K562 treated with DMSO at 1 percent for 12 hours (cell line): Measurements from ENCODE around the gene OXLD1. TPM values are rescaled to one million over a fixed set of nuclear protein-coding genes. Genes with fewer than 3 reads are reported as not detected.

Experiments
- total RNA-seq: library from RNA; unstranded; fragments of 300-600 nt; gene quantifications from 2 replicates; pipeline ENCODE4 v1.2.3, GENCODE V29; 2022; ENCODE audit not compliant: insufficient read depth

The OXLD1 gene
- total RNA-seq: 72.5 and 109 TPM in 2 replicates

GRCh38 chr17:81666342-81667191, at the start of gene OXLD1, which contains the start of gene CCDC137:
Gene OXLD1 (minus strand): TSS chr17:81666605. CDS start chr17:81666577, 28 bp downstream.
Gene CCDC137 (plus strand): TSS chr17:81666737. CDS start chr17:81666767, 30 bp downstream.

GRCh38 chr17:81711814-81712467, 45.5 kb upstream of the OXLD1 start, which contains the start of gene SLC25A10:
Gene SLC25A10 (plus strand): TSS chr17:81712284. CDS start chr17:81712427, 143 bp downstream.

GRCh38 chr17:81702934-81703746, 36.7 kb upstream of the OXLD1 start, which contains the start of gene MRPL12:
Gene MRPL12 (plus strand): TSS chr17:81703367. CDS start chr17:81703502, 135 bp downstream.

GRCh38 chr17:81683584-81684441, 17.4 kb upstream of the OXLD1 start, which contains the start of the genes ARL16 and HGS:
Gene ARL16 (minus strand): TSS chr17:81683797. CDS start chr17:81683753, 44 bp downstream.
Gene HGS (plus strand): TSS chr17:81684011. CDS start chr17:81684067, 56 bp downstream.

GRCh38 chr17:81656118-81656743, 10.2 kb downstream of the OXLD1 start, which contains the start of gene PDE6G:
Gene PDE6G (minus strand): TSS chr17:81656542. CDS start chr17:81653305, 3,237 bp downstream.

GRCh38 chr17:81636505-81637288, 29.7 kb downstream of the OXLD1 start, which contains the start of the genes NPLOC4 and TSPAN10:
Gene NPLOC4 (minus strand): TSS chr17:81637112. CDS start chr17:81636930, 182 bp downstream.
Gene TSPAN10 (plus strand): TSS chr17:81637196. CDS start chr17:81642413, 5,217 bp downstream.

Other genes with a start within 250 kb of the OXLD1 start
- gene ACTG1, start 153.8 kb downstream of the OXLD1 start, total RNA-seq: 1,670 and 1,971 TPM in 2 replicates
- 2.2 TPM in 1 of 2 replicates, not detected in the other for gene FSCN2, start 138.2 kb downstream of the OXLD1 start, total RNA-seq
- gene FAAP100, start 114.3 kb downstream of the OXLD1 start, total RNA-seq: 14.7 and 19.3 TPM in 2 replicates
- 66.5 and 131 TPM in 2 replicates for gene NPLOC4, start 29.5 kb downstream of the OXLD1 start, total RNA-seq
- gene TSPAN10, start 29.4 kb downstream of the OXLD1 start, total RNA-seq: 0.47 and 1.2 TPM in 2 replicates
- gene PDE6G, start 10.1 kb downstream of the OXLD1 start, total RNA-seq: not detected in 2 replicates
- 28.5 and 31.3 TPM in 2 replicates for gene CCDC137, start 132 bp upstream of the OXLD1 start, total RNA-seq
- gene ARL16, start 17.2 kb upstream of the OXLD1 start, total RNA-seq: 24.9 and 32.6 TPM in 2 replicates
- 63.2 and 121 TPM in 2 replicates for gene HGS, start 17.4 kb upstream of the OXLD1 start, total RNA-seq
- gene MRPL12, start 36.8 kb upstream of the OXLD1 start, total RNA-seq: 72.5 and 114 TPM in 2 replicates
- 49.3 and 53.8 TPM in 2 replicates for gene SLC25A10, start 45.7 kb upstream of the OXLD1 start, total RNA-seq
- gene GCGR, start 137.5 kb upstream of the OXLD1 start, total RNA-seq: not detected in 2 replicates
- gene MCRIP1, start 166.7 kb upstream of the OXLD1 start, total RNA-seq: 192 and 316 TPM in 2 replicates
- gene PPP1R27, start 168.4 kb upstream of the OXLD1 start, total RNA-seq: not detected in 2 replicates
- gene P4HB, start 193.9 kb upstream of the OXLD1 start, total RNA-seq: 670 and 837 TPM in 2 replicates
- 219 and 311 TPM in 2 replicates for gene ARHGDIA, start 204.7 kb upstream of the OXLD1 start, total RNA-seq
- 131 and 173 TPM in 2 replicates for gene ALYREF, start 225.0 kb upstream of the OXLD1 start, total RNA-seq
- gene ANAPC11, start 225.1 kb upstream of the OXLD1 start, total RNA-seq: 460 and 768 TPM in 2 replicates
- 3.1 and 4.4 TPM in 2 replicates for gene NPB, start 235.6 kb upstream of the OXLD1 start, total RNA-seq
- 43.6 and 61.6 TPM in 2 replicates for gene PCYT2, start 244.8 kb upstream of the OXLD1 start, total RNA-seq